GM23338 (cell line): ENCODE results near the gene RHBDD1. TPM values are rescaled to one million over a fixed set of nuclear protein-coding genes. Genes with fewer than 3 reads are reported as not detected.

Experiments
- CREB1 ChIP-seq: fragments of 250-450 bp; sonication (Bioruptor Pico); IDR thresholded peaks from 2 replicates; pipeline ENCODE4 v1.5.0; 2020; ENCODE audit warnings: low read depth, mild to moderate bottlenecking, moderate library complexity
- CTCF ChIP-seq, 2 experiments: fragments of 200-600 bp in 1 of 2; sonication (generic) in 1 of 2; conservative IDR thresholded peaks; 2 replicates each; pipeline versions ENCODE4 v1.5.1 to v1.6.1; 2016 to 2017; ENCODE audit warnings: antibody characterized with exemption in 2 of 2, low read depth in 2 of 2, mild to moderate bottlenecking in 2 of 2, moderate library complexity in 1 of 2
- ETS1 ChIP-seq: IDR thresholded peaks from 2 replicates; pipeline ENCODE4 v1.6.1; 2016; ENCODE audit warnings: antibody characterized with exemption
- EZH2 ChIP-seq: fragments of 200-600 bp; sonication (generic); IDR thresholded peaks from one replicate; pipeline ENCODE4 v1.8.0; 2017; ENCODE audit warnings: antibody characterized with exemption, mild to moderate bottlenecking, low read depth; ENCODE audit not compliant: unreplicated experiment
- JUNB ChIP-seq: IDR thresholded peaks from one replicate; pipeline ENCODE4 v1.6.1; 2016; ENCODE audit warnings: antibody characterized with exemption; ENCODE audit not compliant: unreplicated experiment
- NANOG ChIP-seq: IDR thresholded peaks from 2 replicates; pipeline ENCODE4 v1.6.1; 2016; ENCODE audit warnings: antibody characterized with exemption, borderline replicate concordance
- POLR2AphosphoS5 ChIP-seq: IDR thresholded peaks from 2 replicates; pipeline ENCODE4 v1.6.1; 2016; ENCODE audit warnings: antibody characterized with exemption, low read depth
- REST ChIP-seq: IDR thresholded peaks from one replicate; pipeline ENCODE4 v1.6.1; 2018; ENCODE audit warnings: antibody characterized with exemption; ENCODE audit not compliant: unreplicated experiment
- STAT1 ChIP-seq: IDR thresholded peaks from one replicate; pipeline ENCODE4 v1.6.1; 2016; ENCODE audit warnings: antibody characterized with exemption; ENCODE audit not compliant: unreplicated experiment
- ZNF331 ChIP-seq: fragments of 250-450 bp; sonication (Bioruptor Pico); IDR thresholded peaks from 2 replicates; pipeline ENCODE4 v1.5.0; 2020; ENCODE audit warnings: low read depth, mild to moderate bottlenecking, moderate library complexity
- ZNF462 ChIP-seq: fragments of 250-450 bp; sonication (Bioruptor Pico); IDR thresholded peaks from 2 replicates; pipeline ENCODE4 v1.5.0; 2020; ENCODE audit warnings: mild to moderate bottlenecking, moderate library complexity
- polyA plus RNA-seq: library from polyadenylated mRNA; unstranded; fragments of >200 nt; fragmentation: Nextera tagmentation; extraction: Ambion mirVana; gene quantifications from 2 replicates; pipeline ENCODE4 v1.2.1, GENCODE V29; 2016
- total RNA-seq: library from RNA; depleted of rRNA; stranded (reverse); fragments of >200 nt; shearing (Covaris generic); gene quantifications from 2 replicates; pipeline ENCODE4 v1.2.3, GENCODE V29; 2014

The RHBDD1 gene
- total and polyA plus RNA-seq, 2 experiments from 2014 or later, result 7.3 to 13.0 TPM

DNA sequence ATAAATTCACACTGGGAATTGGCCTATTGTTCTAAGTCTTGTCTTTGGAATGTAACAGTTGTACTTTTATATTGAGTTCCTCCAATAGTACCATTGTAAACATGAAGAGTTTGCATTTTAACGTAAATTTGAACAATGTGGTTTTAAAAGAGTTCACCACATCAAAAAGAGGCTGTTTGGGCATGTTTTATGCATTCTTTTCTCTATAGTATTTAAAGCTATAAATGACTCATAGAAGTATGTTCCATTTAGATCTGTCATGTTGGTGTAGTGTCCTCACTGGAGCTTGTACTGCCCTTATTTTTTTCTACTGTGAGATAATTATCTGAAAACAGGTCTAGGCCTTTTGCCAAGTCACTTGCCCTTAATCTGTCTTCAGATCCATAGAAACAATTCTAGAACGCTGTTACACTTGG lies 141.9 kb downstream of the RHBDD1 start (continued):
- TF ChIP-seq ZNF462 (no peak), STAT1 (no peak), POLR2AphosphoS5 (no peak), ZNF331 (CRISPR knock-in tag) (no peak), REST (no peak), ETS1 (no peak), CREB1 (CRISPR knock-in tag) (no peak), NANOG (no peak), EZH2 (no peak), CTCF (conservative IDR thresholded peaks at IDR 0.05; ENCODE audit: low read depth in 2 of 2) (no peak), JUNB (no peak)
